SU-DHL-6 (cell line): ENCODE results near the gene GJB3.

Experiments used
- CTCF ChIP-seq: fragments of 200-600 bp; sonication (generic); IDR thresholded peaks from one replicate; pipeline ENCODE4 v1.5.1; 2017; ENCODE audit warnings: antibody characterized with exemption, mild to moderate bottlenecking, low read length, moderate library complexity; ENCODE audit not compliant: insufficient read depth, poor library complexity, severe bottlenecking
- EZH2phosphoT487 ChIP-seq: fragments of 200-600 bp; sonication (generic), shearing (Covaris generic); conservative IDR thresholded peaks from 2 replicates; pipeline ENCODE4 v1.6.1; 2018; ENCODE audit warnings: mild to moderate bottlenecking, antibody characterized with exemption, low read length, moderate library complexity, mixed read lengths

DNA sequence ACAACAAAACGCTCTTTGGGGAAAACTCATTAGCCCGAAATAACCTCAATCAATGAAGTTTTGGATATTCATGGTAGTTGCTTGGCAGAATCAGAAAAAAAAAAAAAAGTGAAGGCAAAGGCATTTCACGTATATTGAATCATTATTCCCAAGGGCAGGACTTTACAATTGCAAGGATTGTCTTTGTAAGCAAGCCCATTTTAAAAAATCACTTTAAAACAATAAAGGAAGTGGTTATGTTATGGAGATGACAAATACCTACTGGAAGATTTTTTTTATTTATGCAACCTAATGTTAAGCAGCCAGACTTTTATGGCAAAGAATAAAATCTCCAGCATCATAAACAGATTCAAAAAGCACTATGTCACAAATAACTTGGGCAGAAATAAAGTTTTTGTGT lies 12.2 kb upstream of the GJB3 start:
- TF ChIP-seq CTCF: no peak
- TF ChIP-seq EZH2phosphoT487: no peak
